Smooth muscle cell (in vitro differentiated cells): ENCODE results near the gene IL5. TPM values are rescaled to one million over a fixed set of nuclear protein-coding genes. Genes with fewer than 3 reads are reported as not detected.

ENCODE experiments used
- DNase-seq: peaks from one replicate; lab custom pipeline; 2025; ENCODE audit not compliant: unreplicated experiment; lab: John Stamatoyannopoulos, UW
- H2AFZ ChIP-seq: fragments of 200-600 bp; sonication (generic); 2 replicates; pipeline ENCODE4 v1.6.0; 2016; ENCODE audit warnings: antibody characterized with exemption, low read depth, mild to moderate bottlenecking
- H3F3A ChIP-seq: fragments of 200-600 bp; sonication (generic); 2 replicates; pipeline ENCODE4 v1.6.0; 2017; ENCODE audit warnings: antibody characterized with exemption, low read depth
- H3K27ac ChIP-seq: fragments of 200-600 bp; sonication (generic); 2 replicates; pipeline ENCODE4 v1.5.1; 2016; ENCODE audit warnings: low read depth, mild to moderate bottlenecking
- H3K27me3 ChIP-seq: fragments of 200-600 bp; sonication (generic); 2 replicates; pipeline ENCODE4 v1.6.1; 2016; ENCODE audit warnings: low read depth, mild to moderate bottlenecking
- H3K36me3 ChIP-seq: fragments of 200-600 bp; sonication (generic); 2 replicates; pipeline ENCODE4 v1.5.1; 2016; ENCODE audit warnings: low read depth
- H3K4me1 ChIP-seq: fragments of 200-600 bp; sonication (generic); 2 replicates; pipeline ENCODE4 v1.5.1; 2016; ENCODE audit warnings: low read depth
- H3K4me2 ChIP-seq: fragments of 200-600 bp; sonication (generic); 2 replicates; pipeline ENCODE4 v1.6.0; 2016; ENCODE audit warnings: mild to moderate bottlenecking
- H3K4me3 ChIP-seq: fragments of 200-600 bp; sonication (generic); 2 replicates; pipeline ENCODE4 v1.5.1; 2016; ENCODE audit warnings: mild to moderate bottlenecking
- H3K79me2 ChIP-seq: fragments of 200-600 bp; sonication (generic); 2 replicates; pipeline ENCODE4 v1.6.0; 2016; ENCODE audit warnings: low read depth, mild to moderate bottlenecking
- H3K9ac ChIP-seq: fragments of 200-600 bp; sonication (generic); 2 replicates; pipeline ENCODE4 v1.6.0; 2016; ENCODE audit warnings: low read depth
- H3K9me3 ChIP-seq: fragments of 200-600 bp; sonication (generic); replicated peaks from 2 replicates; pipeline ENCODE4 v1.5.1; 2016; ENCODE audit warnings: low read depth
- H4K20me1 ChIP-seq: fragments of 200-600 bp; sonication (generic); 2 replicates; pipeline ENCODE4 v1.6.0; 2016; ENCODE audit warnings: low read depth
- CTCF ChIP-seq: fragments of 200-600 bp; sonication (generic); IDR thresholded peaks from 2 replicates; pipeline ENCODE4 v1.5.1; 2017; ENCODE audit warnings: borderline replicate concordance, mild to moderate bottlenecking, antibody characterized with exemption; ENCODE audit not compliant: insufficient read depth, poor library complexity, severe bottlenecking
- WGBS: methylation state at CpG from one replicate; pipeline ENCODE4 v1.1.7; 2016; ENCODE audit warnings: low lambda C conversion rate; 5-methylcytosine and 5-hydroxymethylcytosine counted together
- polyA plus RNA-seq: library from polyadenylated mRNA; unstranded; fragments of >200 nt; fragmentation: Nextera tagmentation; extraction: Ambion mirVana; gene quantifications from 2 replicates; pipeline ENCODE4 v1.2.1, GENCODE V29; 2016
- total RNA-seq: library from RNA; depleted of rRNA; stranded (reverse); fragments of >200 nt; gene quantifications from 2 replicates; pipeline ENCODE4 v1.2.3, GENCODE V29; 2014

IL5 gene
- total and polyA plus RNA-seq, 2 experiments from 2014 or later, result not detected

GRCh38 chr5:132493821-132494220, 49.5 kb downstream of the IL5 start:
- Histone ChIP-seq H3K27ac (no peak overlapping the region), H3K9me3 (no peaks in the 10 kb centered on the region), H3K4me2 (no peak overlapping the region), H3K79me2 (peaks cover 7% of the 10 kb centered on the region), H3K4me3 (no peak overlapping the region), H3K36me3 (no peaks in the 10 kb centered on the region), H3K4me1 (peaks cover 12% of the 10 kb centered on the region), H2AFZ (no peak overlapping the region), H3F3A (peaks cover 20% of the 10 kb centered on the region), H3K9ac (no peak overlapping the region), H3K27me3 (no peaks in the 10 kb centered on the region), H4K20me1 (peaks cover 12% of the 10 kb centered on the region)
- WGBS, result 98% methylated on average over 2 of the region's 2 CpGs
- TF ChIP-seq CTCF, result no peak
- no peak for DNase-seq

GRCh38 chr5:132493241-132493640, 50.1 kb downstream of the IL5 start:
- no peak overlapping the region for H3K4me3 ChIP-seq
- H3K27me3 ChIP-seq, result no peaks in the 10 kb centered on the region
- no peaks in the 10 kb centered on the region for H3K9me3 ChIP-seq
- H3K27ac ChIP-seq, result no peak overlapping the region
- H3K9ac ChIP-seq, result no peak overlapping the region
- H3K4me2 ChIP-seq, result no peak overlapping the region
- peaks cover 14% of the 10 kb centered on the region for H3F3A ChIP-seq
- H3K4me1 ChIP-seq, result peaks cover 12% of the 10 kb centered on the region
- peaks cover 7% of the 10 kb centered on the region for H3K79me2 ChIP-seq
- DNase-seq, result no peak
- H2AFZ ChIP-seq, result no peak overlapping the region
- H3K36me3 ChIP-seq, result no peaks in the 10 kb centered on the region
- TF ChIP-seq CTCF, result no peak
- 94% methylated on average over 4 of the region's 4 CpGs for WGBS
- H4K20me1 ChIP-seq, result peaks cover 18% of the 10 kb centered on the region

GRCh38 chr5:132492386-132493125, 50.8 kb downstream of the IL5 start:
- Histone ChIP-seq H3K4me2 (peak overlapping the region; percentile 32), H4K20me1 (peaks cover 25% of the 10 kb centered on the region), H3K4me3 (no peak overlapping the region), H3F3A (peaks cover 13% of the 10 kb centered on the region), H3K27me3 (no peaks in the 10 kb centered on the region), H3K9me3 (no peaks in the 10 kb centered on the region), H3K36me3 (no peaks in the 10 kb centered on the region), H3K4me1 (peaks cover 12% of the 10 kb centered on the region), H3K27ac (no peak overlapping the region), H2AFZ (no peak overlapping the region), H3K79me2 (peaks cover 7% of the 10 kb centered on the region), H3K9ac (no peak overlapping the region)
- DNase-seq, result no peak
- no peak for TF ChIP-seq CTCF
- WGBS, result 72% methylated on average over 3 of the region's 3 CpGs

Other genes starting within 250 kb of the IL5 start
- gene SLC22A4, start 249.1 kb downstream of the IL5 start, total RNA-seq, result 0.45 and 3.8 TPM in 2 replicates
- 1.3 and 3.1 TPM in 2 replicates for gene SLC22A4, start 249.1 kb downstream of the IL5 start, polyA plus RNA-seq
- 2.8 and 4.6 TPM in 2 replicates for gene SLC22A5, start 173.8 kb downstream of the IL5 start, total RNA-seq
- gene SLC22A5, start 173.8 kb downstream of the IL5 start, polyA plus RNA-seq, result 1.5 and 3.8 TPM in 2 replicates
- gene IRF1, start 52.7 kb downstream of the IL5 start, total RNA-seq, result 15.7 and 18.0 TPM in 2 replicates
- 19.1 and 25.5 TPM in 2 replicates for gene IRF1, start 52.7 kb downstream of the IL5 start, polyA plus RNA-seq
- gene RAD50, start 13.5 kb upstream of the IL5 start, total RNA-seq, result 26.8 and 28.8 TPM in 2 replicates
- 19.9 and 26.1 TPM in 2 replicates for gene RAD50, start 13.5 kb upstream of the IL5 start, polyA plus RNA-seq
- gene IL13, start 114.7 kb upstream of the IL5 start, total RNA-seq, result 0.18 and 0.63 TPM in 2 replicates
- gene IL13, start 114.7 kb upstream of the IL5 start, polyA plus RNA-seq, result 0.70 TPM in 1 of 2 replicates, not detected in the other
- not detected in 2 replicates for gene IL4, start 130.5 kb upstream of the IL5 start, total RNA-seq
- not detected in 2 replicates for gene IL4, start 130.5 kb upstream of the IL5 start, polyA plus RNA-seq
- gene KIF3A, start 194.0 kb upstream of the IL5 start, total RNA-seq, result 16.0 and 21.4 TPM in 2 replicates
- gene KIF3A, start 194.0 kb upstream of the IL5 start, polyA plus RNA-seq, result 12.6 and 18.4 TPM in 2 replicates
- gene CCNI2, start 203.9 kb upstream of the IL5 start, total RNA-seq, result 0.36 and 0.81 TPM in 2 replicates
- 0.41 and 1.7 TPM in 2 replicates for gene CCNI2, start 203.9 kb upstream of the IL5 start, polyA plus RNA-seq
- 68.1 and 71.5 TPM in 2 replicates for gene SEPTIN8, start 233.7 kb upstream of the IL5 start, total RNA-seq
- 26.3 and 27.6 TPM in 2 replicates for gene SEPTIN8, start 233.7 kb upstream of the IL5 start, polyA plus RNA-seq